Neural cell (in vitro differentiated cells): Measurements from ENCODE around the gene ARID1B. TPM values are rescaled to one million over a fixed set of nuclear protein-coding genes. Genes with fewer than 3 reads are reported as not detected.

Source experiments
- H2AFZ ChIP-seq: fragments of 200-600, 300-800 bp; sonication (generic), shearing (Covaris generic); 2 replicates; pipeline ENCODE4 v1.6.0; 2014; ENCODE audit warnings: low read depth, mild to moderate bottlenecking, antibody characterized with exemption, low read length, moderate library complexity
- H3F3A ChIP-seq: fragments of 200-600 bp; shearing (Covaris generic); 2 replicates; pipeline ENCODE4 v1.6.1; 2016; ENCODE audit warnings: mild to moderate bottlenecking, moderate library complexity, mixed read lengths, antibody characterized with exemption, low read length; ENCODE audit not compliant: insufficient read depth, poor library complexity, severe bottlenecking
- H3K27ac ChIP-seq: fragments of 200-600, 300-800 bp; sonication (generic), shearing (Covaris generic); 2 replicates; pipeline ENCODE4 v1.5.1; 2014; ENCODE audit warnings: mild to moderate bottlenecking, low read length, moderate library complexity
- H3K27me3 ChIP-seq: fragments of 300-800, 200-600 bp; sonication (generic), shearing (Covaris generic); 2 replicates; pipeline ENCODE4 v1.6.0; 2014; ENCODE audit warnings: mild to moderate bottlenecking, low read depth, low read length, moderate library complexity; ENCODE audit not compliant: insufficient read depth
- H3K36me3 ChIP-seq: fragments of 300-800, 200-600 bp; sonication (generic), shearing (Covaris generic); 2 replicates; pipeline ENCODE4 v1.5.1; 2014; ENCODE audit warnings: mild to moderate bottlenecking, antibody characterized with exemption, low read length, moderate library complexity; ENCODE audit not compliant: insufficient read depth
- H3K4me2 ChIP-seq: fragments of 300-800, 200-600 bp; sonication (generic), shearing (Covaris generic); 2 replicates; pipeline ENCODE4 v1.6.0; 2014; ENCODE audit warnings: mild to moderate bottlenecking, low read length
- H3K4me3 ChIP-seq: fragments of 300-800, 200-600 bp; sonication (generic), shearing (Covaris generic); 2 replicates; pipeline ENCODE4 v1.5.1; 2014; ENCODE audit warnings: mild to moderate bottlenecking, low read length, moderate library complexity
- H3K79me2 ChIP-seq: fragments of 200-600 bp; shearing (Covaris generic); replicated peaks from 2 replicates; pipeline ENCODE4 v1.6.0; 2014; ENCODE audit warnings: mild to moderate bottlenecking, low read length, moderate library complexity; ENCODE audit not compliant: insufficient read depth
- H3K9ac ChIP-seq: fragments of 300-800, 200-600 bp; sonication (generic), shearing (Covaris generic); 2 replicates; pipeline ENCODE4 v1.6.1; 2016; ENCODE audit warnings: mild to moderate bottlenecking, low read length, mixed read lengths
- H3K9me2 ChIP-seq: fragments of 200-600 bp; shearing (Covaris generic); 2 replicates; pipeline ENCODE4 v1.6.1; 2016; ENCODE audit warnings: mild to moderate bottlenecking, low read length, mixed read lengths; ENCODE audit not compliant: insufficient read depth
- H3K9me3 ChIP-seq: fragments of 200-600, 300-800 bp; sonication (generic), shearing (Covaris generic); 2 replicates; pipeline ENCODE4 v1.6.1; 2016; ENCODE audit warnings: mild to moderate bottlenecking, mixed run types, low read length, moderate library complexity, mixed read lengths
- H4K20me1 ChIP-seq: fragments of 200-600 bp; shearing (Covaris generic); 2 replicates; pipeline ENCODE4 v1.6.1; 2016; ENCODE audit warnings: mild to moderate bottlenecking, mixed run types; ENCODE audit not compliant: insufficient read depth
- EP300 ChIP-seq: fragments of 450-650 bp; conservative IDR thresholded peaks from 2 replicates; pipeline ENCODE4 v1.6.1; 2014; ENCODE audit warnings: antibody characterized with exemption, mild to moderate bottlenecking, moderate library complexity; ENCODE audit not compliant: poor library complexity, severe bottlenecking
- EZH2 ChIP-seq: fragments of 200-600, 300-800 bp; shearing (Covaris generic), sonication (generic); IDR thresholded peaks from 2 replicates; pipeline ENCODE4 v1.6.1; 2014; ENCODE audit warnings: antibody characterized with exemption, low read length, borderline replicate concordance, mild to moderate bottlenecking; ENCODE audit not compliant: insufficient read depth, poor library complexity, severe bottlenecking
- MXI1 ChIP-seq: fragments of 450-650 bp; conservative IDR thresholded peaks from 2 replicates; pipeline ENCODE4 v1.6.1; 2014; ENCODE audit warnings: antibody characterized with exemption, mild to moderate bottlenecking; ENCODE audit not compliant: poor library complexity, severe bottlenecking
- POLR2AphosphoS5 ChIP-seq: IDR thresholded peaks from 2 replicates; pipeline ENCODE4 v1.6.1; 2012
- RAD21 ChIP-seq: fragments of 450-650 bp; conservative IDR thresholded peaks from 2 replicates; pipeline ENCODE4 v1.6.1; 2014; ENCODE audit warnings: antibody characterized with exemption, mild to moderate bottlenecking, moderate library complexity
- SMC3 ChIP-seq: fragments of 450-650 bp; conservative IDR thresholded peaks from 2 replicates; pipeline ENCODE4 v1.6.1; 2014; ENCODE audit warnings: antibody characterized with exemption, mild to moderate bottlenecking, moderate library complexity; ENCODE audit not compliant: poor library complexity
- TAF1 ChIP-seq: IDR thresholded peaks from 2 replicates; pipeline ENCODE4 v1.6.1; 2012; ENCODE audit warnings: low read depth
- polyA plus RNA-seq: library from polyadenylated mRNA; depleted of rRNA; stranded (reverse); fragments of >200 nt; gene quantifications from 2 replicates; pipeline ENCODE4 v1.2.3, GENCODE V29; 2014
- TF ChIP-seq, protein P1 (sequence below): IDR thresholded peaks from 2 replicates; pipeline ENCODE4 v1.6.1; 2012; ENCODE audit warnings: borderline replicate concordance
- TF ChIP-seq, protein P2 (sequence below): fragments of 450-650 bp; IDR thresholded peaks from 2 replicates; pipeline ENCODE4 v1.5.1; 2014; ENCODE audit warnings: antibody characterized with exemption, mild to moderate bottlenecking, moderate library complexity; ENCODE audit not compliant: poor library complexity, severe bottlenecking

Gene ARID1B
- polyA plus RNA-seq, 1 donor from 2014 or later, result 35.0 TPM

DNA sequence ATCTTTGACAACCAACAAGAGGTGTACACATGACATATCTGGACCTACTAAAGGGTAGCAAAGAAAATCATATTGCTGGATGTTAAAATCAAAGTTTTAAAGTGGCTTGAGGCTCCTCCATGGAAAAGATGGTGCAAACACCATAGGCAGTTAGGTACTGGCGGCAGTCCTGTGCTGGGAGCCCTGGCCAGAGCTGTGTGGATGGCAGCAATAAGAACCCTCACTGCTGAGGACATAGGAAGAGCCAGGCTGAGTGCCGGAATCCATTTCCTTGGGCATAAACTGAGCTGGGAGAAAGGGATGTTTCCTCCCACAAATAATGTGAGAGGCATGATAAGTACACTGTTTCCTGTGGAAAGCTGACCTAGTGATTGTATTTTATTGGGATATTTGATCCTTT, 89.9 kb downstream of the ARID1B start:
- Histone ChIP-seq H3K36me3 (no peaks in the 10 kb centered on the region), H3K27me3 (no peaks in the 10 kb centered on the region), H3K9me3 (no peaks in the 10 kb centered on the region), H3F3A (no peaks in the 10 kb centered on the region), H3K9ac (no peak overlapping the region), H3K27ac (no peak overlapping the region), H4K20me1 (no peaks in the 10 kb centered on the region), H3K9me2 (no peaks in the 10 kb centered on the region), H3K4me2 (no peak overlapping the region), H3K4me3 (no peak overlapping the region), H2AFZ (no peak overlapping the region), H3K79me2 (peaks cover 53% of the 10 kb centered on the region)
- TF ChIP-seq SMC3, result no peak
- no peak for TF ChIP-seq RAD21
- TF ChIP-seq EZH2, result no peak
- TF ChIP-seq TAF1, result no peak
- TF ChIP-seq, protein P1, sequence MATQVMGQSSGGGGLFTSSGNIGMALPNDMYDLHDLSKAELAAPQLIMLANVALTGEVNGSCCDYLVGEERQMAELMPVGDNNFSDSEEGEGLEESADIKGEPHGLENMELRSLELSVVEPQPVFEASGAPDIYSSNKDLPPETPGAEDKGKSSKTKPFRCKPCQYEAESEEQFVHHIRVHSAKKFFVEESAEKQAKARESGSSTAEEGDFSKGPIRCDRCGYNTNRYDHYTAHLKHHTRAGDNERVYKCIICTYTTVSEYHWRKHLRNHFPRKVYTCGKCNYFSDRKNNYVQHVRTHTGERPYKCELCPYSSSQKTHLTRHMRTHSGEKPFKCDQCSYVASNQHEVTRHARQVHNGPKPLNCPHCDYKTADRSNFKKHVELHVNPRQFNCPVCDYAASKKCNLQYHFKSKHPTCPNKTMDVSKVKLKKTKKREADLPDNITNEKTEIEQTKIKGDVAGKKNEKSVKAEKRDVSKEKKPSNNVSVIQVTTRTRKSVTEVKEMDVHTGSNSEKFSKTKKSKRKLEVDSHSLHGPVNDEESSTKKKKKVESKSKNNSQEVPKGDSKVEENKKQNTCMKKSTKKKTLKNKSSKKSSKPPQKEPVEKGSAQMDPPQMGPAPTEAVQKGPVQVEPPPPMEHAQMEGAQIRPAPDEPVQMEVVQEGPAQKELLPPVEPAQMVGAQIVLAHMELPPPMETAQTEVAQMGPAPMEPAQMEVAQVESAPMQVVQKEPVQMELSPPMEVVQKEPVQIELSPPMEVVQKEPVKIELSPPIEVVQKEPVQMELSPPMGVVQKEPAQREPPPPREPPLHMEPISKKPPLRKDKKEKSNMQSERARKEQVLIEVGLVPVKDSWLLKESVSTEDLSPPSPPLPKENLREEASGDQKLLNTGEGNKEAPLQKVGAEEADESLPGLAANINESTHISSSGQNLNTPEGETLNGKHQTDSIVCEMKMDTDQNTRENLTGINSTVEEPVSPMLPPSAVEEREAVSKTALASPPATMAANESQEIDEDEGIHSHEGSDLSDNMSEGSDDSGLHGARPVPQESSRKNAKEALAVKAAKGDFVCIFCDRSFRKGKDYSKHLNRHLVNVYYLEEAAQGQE, result no peak
- TF ChIP-seq, protein P2, sequence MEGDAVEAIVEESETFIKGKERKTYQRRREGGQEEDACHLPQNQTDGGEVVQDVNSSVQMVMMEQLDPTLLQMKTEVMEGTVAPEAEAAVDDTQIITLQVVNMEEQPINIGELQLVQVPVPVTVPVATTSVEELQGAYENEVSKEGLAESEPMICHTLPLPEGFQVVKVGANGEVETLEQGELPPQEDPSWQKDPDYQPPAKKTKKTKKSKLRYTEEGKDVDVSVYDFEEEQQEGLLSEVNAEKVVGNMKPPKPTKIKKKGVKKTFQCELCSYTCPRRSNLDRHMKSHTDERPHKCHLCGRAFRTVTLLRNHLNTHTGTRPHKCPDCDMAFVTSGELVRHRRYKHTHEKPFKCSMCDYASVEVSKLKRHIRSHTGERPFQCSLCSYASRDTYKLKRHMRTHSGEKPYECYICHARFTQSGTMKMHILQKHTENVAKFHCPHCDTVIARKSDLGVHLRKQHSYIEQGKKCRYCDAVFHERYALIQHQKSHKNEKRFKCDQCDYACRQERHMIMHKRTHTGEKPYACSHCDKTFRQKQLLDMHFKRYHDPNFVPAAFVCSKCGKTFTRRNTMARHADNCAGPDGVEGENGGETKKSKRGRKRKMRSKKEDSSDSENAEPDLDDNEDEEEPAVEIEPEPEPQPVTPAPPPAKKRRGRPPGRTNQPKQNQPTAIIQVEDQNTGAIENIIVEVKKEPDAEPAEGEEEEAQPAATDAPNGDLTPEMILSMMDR, result no peak
- TF ChIP-seq MXI1, result no peak
- TF ChIP-seq POLR2AphosphoS5, result no peak
- TF ChIP-seq EP300, result no peak

DNA sequence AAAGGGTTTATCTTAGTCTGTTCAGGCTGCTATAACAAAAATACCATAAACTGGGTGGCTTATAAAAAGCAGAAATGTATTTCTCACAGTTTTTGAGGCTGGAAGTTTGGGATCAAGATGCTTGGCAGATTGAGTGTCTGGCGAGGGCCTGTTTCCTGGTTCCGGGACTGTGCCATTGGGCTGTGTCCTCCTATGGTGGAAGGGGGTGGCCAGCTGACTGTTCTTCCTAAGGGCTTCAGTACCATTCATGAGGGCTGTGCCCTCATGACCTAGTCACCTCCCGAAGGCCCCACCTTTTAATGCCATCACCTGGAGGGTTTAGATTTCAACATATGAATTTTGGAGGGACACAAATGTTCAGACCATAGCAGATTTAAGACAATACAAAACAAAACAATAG, 91.2 kb downstream of the ARID1B start:
- Histone ChIP-seq H3K9ac (no peak overlapping the region), H3K4me2 (peak overlapping the region; percentile 18), H3F3A (no peaks in the 10 kb centered on the region), H3K79me2 (peaks cover 46% of the 10 kb centered on the region), H3K4me3 (no peak overlapping the region), H4K20me1 (no peaks in the 10 kb centered on the region), H3K9me2 (no peaks in the 10 kb centered on the region), H3K9me3 (no peaks in the 10 kb centered on the region), H3K27ac (no peak overlapping the region), H3K36me3 (no peaks in the 10 kb centered on the region), H3K27me3 (no peaks in the 10 kb centered on the region), H2AFZ (no peak overlapping the region)
- TF ChIP-seq SMC3, result no peak
- TF ChIP-seq, protein P1, result no peak
- TF ChIP-seq POLR2AphosphoS5, result no peak
- TF ChIP-seq RAD21, result no peak
- TF ChIP-seq EP300, result no peak
- TF ChIP-seq EZH2, result no peak
- TF ChIP-seq, protein P2, result no peak
- no peak for TF ChIP-seq TAF1
- no peak for TF ChIP-seq MXI1
